ENCODE measurements around the gene FUT7. TPM values are rescaled to one million over a fixed set of nuclear protein-coding genes. Genes with fewer than 3 reads are reported as not detected.
A peak's percentile ranks its signal among the peaks of the same experiment; 100 is the strongest.

FUT7 gene
- total and polyA plus RNA-seq, 2 of the 13 experiments (the other 11 are each of a cell fraction or from before 2014, with no cell fraction given) = 0.05 TPM; not detected in 1

DNA sequence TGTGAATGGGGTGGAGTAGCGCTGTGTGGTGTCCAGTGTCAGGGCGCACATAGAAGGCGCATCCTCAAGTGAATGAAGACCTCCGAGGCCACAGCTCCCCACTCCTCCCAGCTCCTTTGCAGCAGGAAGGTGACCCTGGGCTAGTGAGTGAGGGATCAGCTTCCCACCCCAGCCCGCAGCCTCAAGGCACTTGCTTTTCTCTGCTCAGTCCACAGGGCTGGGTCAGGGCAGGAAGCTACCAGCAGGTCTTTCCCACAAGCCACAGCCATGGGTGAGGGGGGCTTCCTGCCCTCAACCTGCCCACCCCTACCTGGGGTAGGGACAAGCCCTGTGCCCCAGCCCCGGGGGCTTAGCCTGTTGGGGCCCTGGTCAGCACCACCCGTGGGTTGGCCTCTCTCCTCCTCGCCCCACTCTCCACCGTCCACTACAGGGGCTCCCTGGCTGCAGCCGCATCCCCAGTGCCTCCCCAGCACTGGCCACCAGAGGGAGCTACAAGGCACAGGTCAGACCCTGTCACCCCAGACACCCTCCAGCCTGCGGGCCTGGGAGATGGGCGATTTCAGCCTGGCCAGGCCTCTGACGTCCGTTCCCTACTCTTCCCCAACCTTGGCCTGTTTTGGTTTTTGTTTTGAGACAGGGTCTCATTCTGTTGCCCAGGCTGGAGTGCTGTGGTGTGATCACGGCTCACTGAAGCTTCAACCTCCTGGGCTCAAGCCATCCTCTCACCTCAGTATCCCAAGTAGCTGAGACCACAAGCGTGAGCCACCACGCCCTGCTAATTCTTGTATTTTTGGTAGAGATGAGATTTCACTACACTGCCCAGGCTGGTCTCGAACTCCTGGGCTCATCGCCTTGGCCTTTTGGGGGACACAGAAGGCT, 2.6 kb downstream of the FUT7 start (continued):
- TF ChIP-seq, protein P1, sequence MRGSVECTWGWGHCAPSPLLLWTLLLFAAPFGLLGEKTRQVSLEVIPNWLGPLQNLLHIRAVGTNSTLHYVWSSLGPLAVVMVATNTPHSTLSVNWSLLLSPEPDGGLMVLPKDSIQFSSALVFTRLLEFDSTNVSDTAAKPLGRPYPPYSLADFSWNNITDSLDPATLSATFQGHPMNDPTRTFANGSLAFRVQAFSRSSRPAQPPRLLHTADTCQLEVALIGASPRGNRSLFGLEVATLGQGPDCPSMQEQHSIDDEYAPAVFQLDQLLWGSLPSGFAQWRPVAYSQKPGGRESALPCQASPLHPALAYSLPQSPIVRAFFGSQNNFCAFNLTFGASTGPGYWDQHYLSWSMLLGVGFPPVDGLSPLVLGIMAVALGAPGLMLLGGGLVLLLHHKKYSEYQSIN (CRISPR knock-in tag; IDR thresholded peaks at IDR 0.05; ENCODE audit: borderline replicate concordance) = no peak
- TF ChIP-seq, protein P2, sequence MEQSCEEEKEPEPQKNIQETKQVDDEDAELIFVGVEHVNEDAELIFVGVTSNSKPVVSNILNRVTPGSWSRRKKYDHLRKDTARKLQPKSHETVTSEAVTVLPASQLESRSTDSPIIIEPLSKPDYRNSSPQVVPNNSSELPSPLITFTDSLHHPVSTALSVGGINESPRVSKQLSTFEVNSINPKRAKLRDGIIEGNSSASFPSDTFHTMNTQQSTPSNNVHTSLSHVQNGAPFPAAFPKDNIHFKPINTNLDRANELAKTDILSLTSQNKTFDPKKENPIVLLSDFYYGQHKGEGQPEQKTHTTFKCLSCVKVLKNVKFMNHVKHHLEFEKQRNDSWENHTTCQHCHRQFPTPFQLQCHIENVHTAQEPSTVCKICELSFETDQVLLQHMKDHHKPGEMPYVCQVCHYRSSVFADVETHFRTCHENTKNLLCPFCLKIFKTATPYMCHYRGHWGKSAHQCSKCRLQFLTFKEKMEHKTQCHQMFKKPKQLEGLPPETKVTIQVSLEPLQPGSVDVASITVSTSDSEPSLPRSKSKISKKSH (CRISPR knock-in tag; IDR thresholded peaks at IDR 0.05; ENCODE audit: borderline replicate concordance) = peak; percentile 36; the same call in 1 of the 2 replicates
- TF ChIP-seq HNRNPLL (IDR thresholded peaks at IDR 0.05; ENCODE audit: low read depth, low read length, poor library complexity, severe bottlenecking) (no peak), PHB2 (IDR thresholded peaks at IDR 0.05; ENCODE audit: partially characterized antibody) (no peak), ZNF460 (CRISPR knock-in tag; IDR thresholded peaks at IDR 0.05; ENCODE audit: borderline replicate concordance) (no peak), RCOR2 (CRISPR knock-in tag; IDR thresholded peaks at IDR 0.05) (no peak), TEAD3 (CRISPR knock-in tag; optimal IDR thresholded peaks at IDR 0.05; ENCODE audit: borderline replicate concordance) (peak; percentile 22), GATAD1 (CRISPR knock-in tag; IDR thresholded peaks at IDR 0.05) (no peak), PCBP1 (IDR thresholded peaks at IDR 0.05; ENCODE audit: borderline replicate concordance, low read depth, low read length) (0 out of 2 replicates have a peak, but pooled peaks have one; percentile 38), CHD2 (IDR thresholded peaks at IDR 0.05; ENCODE audit: low read depth, low read length) (no peak)
- TF ChIP-seq, protein P3, sequence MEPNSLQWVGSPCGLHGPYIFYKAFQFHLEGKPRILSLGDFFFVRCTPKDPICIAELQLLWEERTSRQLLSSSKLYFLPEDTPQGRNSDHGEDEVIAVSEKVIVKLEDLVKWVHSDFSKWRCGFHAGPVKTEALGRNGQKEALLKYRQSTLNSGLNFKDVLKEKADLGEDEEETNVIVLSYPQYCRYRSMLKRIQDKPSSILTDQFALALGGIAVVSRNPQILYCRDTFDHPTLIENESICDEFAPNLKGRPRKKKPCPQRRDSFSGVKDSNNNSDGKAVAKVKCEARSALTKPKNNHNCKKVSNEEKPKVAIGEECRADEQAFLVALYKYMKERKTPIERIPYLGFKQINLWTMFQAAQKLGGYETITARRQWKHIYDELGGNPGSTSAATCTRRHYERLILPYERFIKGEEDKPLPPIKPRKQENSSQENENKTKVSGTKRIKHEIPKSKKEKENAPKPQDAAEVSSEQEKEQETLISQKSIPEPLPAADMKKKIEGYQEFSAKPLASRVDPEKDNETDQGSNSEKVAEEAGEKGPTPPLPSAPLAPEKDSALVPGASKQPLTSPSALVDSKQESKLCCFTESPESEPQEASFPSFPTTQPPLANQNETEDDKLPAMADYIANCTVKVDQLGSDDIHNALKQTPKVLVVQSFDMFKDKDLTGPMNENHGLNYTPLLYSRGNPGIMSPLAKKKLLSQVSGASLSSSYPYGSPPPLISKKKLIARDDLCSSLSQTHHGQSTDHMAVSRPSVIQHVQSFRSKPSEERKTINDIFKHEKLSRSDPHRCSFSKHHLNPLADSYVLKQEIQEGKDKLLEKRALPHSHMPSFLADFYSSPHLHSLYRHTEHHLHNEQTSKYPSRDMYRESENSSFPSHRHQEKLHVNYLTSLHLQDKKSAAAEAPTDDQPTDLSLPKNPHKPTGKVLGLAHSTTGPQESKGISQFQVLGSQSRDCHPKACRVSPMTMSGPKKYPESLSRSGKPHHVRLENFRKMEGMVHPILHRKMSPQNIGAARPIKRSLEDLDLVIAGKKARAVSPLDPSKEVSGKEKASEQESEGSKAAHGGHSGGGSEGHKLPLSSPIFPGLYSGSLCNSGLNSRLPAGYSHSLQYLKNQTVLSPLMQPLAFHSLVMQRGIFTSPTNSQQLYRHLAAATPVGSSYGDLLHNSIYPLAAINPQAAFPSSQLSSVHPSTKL (CRISPR knock-in tag; IDR thresholded peaks at IDR 0.05) = no peak
- TF ChIP-seq, protein P4, sequence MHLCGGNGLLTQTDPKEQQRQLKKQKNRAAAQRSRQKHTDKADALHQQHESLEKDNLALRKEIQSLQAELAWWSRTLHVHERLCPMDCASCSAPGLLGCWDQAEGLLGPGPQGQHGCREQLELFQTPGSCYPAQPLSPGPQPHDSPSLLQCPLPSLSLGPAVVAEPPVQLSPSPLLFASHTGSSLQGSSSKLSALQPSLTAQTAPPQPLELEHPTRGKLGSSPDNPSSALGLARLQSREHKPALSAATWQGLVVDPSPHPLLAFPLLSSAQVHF (CRISPR knock-in tag; IDR thresholded peaks at IDR 0.05) = no peak
- TF ChIP-seq, protein P5, sequence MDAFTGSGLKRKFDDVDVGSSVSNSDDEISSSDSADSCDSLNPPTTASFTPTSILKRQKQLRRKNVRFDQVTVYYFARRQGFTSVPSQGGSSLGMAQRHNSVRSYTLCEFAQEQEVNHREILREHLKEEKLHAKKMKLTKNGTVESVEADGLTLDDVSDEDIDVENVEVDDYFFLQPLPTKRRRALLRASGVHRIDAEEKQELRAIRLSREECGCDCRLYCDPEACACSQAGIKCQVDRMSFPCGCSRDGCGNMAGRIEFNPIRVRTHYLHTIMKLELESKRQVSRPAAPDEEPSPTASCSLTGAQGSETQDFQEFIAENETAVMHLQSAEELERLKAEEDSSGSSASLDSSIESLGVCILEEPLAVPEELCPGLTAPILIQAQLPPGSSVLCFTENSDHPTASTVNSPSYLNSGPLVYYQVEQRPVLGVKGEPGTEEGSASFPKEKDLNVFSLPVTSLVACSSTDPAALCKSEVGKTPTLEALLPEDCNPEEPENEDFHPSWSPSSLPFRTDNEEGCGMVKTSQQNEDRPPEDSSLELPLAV (CRISPR knock-in tag; conservative IDR thresholded peaks at IDR 0.05; ENCODE audit: low read depth) = no peak
- TF ChIP-seq, protein P6, sequence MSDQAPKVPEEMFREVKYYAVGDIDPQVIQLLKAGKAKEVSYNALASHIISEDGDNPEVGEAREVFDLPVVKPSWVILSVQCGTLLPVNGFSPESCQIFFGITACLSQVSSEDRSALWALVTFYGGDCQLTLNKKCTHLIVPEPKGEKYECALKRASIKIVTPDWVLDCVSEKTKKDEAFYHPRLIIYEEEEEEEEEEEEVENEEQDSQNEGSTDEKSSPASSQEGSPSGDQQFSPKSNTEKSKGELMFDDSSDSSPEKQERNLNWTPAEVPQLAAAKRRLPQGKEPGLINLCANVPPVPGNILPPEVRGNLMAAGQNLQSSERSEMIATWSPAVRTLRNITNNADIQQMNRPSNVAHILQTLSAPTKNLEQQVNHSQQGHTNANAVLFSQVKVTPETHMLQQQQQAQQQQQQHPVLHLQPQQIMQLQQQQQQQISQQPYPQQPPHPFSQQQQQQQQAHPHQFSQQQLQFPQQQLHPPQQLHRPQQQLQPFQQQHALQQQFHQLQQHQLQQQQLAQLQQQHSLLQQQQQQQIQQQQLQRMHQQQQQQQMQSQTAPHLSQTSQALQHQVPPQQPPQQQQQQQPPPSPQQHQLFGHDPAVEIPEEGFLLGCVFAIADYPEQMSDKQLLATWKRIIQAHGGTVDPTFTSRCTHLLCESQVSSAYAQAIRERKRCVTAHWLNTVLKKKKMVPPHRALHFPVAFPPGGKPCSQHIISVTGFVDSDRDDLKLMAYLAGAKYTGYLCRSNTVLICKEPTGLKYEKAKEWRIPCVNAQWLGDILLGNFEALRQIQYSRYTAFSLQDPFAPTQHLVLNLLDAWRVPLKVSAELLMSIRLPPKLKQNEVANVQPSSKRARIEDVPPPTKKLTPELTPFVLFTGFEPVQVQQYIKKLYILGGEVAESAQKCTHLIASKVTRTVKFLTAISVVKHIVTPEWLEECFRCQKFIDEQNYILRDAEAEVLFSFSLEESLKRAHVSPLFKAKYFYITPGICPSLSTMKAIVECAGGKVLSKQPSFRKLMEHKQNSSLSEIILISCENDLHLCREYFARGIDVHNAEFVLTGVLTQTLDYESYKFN (CRISPR knock-in tag; conservative IDR thresholded peaks at IDR 0.05) = no peak
